GM21381 (cell line): ENCODE results near the gene IQGAP2.

Source experiments
- ATAC-seq: cut with Tn5 transposase; IDR thresholded peaks from one replicate; pipeline ENCODE4 v1.9.1; 2021; ENCODE audit warnings: mild to moderate bottlenecking, moderate library complexity; ENCODE audit not compliant: unreplicated experiment

Gene IQGAP2

DNA sequence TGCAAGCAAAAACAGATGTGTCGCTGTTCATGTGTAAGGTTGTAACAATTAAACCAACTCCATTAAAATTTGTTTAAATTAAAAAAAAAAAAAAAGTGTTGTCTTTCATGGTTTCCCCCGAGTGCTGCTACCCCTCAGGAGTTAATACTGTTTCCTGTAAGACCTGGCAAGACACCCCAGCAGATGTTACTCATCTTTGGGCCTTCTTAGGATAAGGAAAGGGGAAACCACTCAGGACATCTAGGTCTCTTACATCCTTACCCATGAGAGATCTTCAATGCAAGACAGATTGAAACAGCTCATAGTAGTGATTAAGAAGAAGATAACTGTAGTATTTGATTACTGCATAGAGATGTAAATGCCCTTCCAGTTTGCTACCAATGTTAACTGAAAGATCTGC lies 279.3 kb downstream of the IQGAP2 start:
- ATAC-seq: no peak

- no peak for ATAC-seq
These were observed 281.0 kb downstream of the IQGAP2 start for GRCh38 chr5:76683816-76684731.

DNA sequence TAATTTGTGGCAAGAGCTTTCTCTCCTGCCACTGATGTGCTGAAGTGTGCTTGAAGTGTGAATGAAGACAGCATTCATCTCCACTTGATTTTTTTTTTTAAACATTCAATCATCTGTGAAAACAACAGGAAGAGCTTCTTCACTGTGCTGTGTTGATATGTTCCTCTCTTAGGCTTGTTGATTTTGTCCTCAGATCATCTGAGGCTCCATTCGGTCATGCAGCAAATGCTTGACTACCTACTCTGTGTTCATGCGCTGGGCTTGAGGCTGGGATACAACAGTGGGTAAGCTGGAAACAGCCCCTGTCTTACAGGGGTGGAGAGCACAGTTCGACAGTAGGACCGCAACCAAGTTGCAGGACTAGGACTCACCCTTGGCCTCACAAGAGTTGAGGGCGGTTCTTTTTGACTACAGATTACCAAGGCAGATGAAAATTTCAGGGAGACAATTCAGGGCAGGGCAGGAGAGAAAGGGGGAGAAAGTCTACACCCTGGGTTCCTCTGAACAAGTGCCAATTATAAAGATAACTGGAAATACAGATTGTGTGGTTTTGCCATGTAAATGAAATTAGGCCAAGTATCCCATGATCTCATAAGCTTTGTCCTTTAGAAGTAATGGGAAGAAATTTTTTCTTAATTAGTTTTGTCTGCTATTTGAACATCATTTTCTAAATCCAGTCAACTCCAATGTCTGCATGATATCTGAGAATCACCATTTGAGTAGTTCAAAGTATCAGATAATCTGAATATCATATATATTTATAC lies 281.9 kb downstream of the IQGAP2 start:
- no peak for ATAC-seq

GRCh38 chr5:76685704-76686103 lies 282.6 kb downstream of the IQGAP2 start:
- no peak for ATAC-seq

GRCh38 chr5:76688212-76688611 lies 285.1 kb downstream of the IQGAP2 start:
- ATAC-seq: no peak

GRCh38 chr5:76688836-76689235 lies 285.8 kb downstream of the IQGAP2 start:
- no peak for ATAC-seq

GRCh38 chr5:76689321-76690036 lies 286.4 kb downstream of the IQGAP2 start:
- ATAC-seq: no peak

- no peak for ATAC-seq
These were observed 287.1 kb downstream of the IQGAP2 start for GRCh38 chr5:76690037-76690679.

DNA sequence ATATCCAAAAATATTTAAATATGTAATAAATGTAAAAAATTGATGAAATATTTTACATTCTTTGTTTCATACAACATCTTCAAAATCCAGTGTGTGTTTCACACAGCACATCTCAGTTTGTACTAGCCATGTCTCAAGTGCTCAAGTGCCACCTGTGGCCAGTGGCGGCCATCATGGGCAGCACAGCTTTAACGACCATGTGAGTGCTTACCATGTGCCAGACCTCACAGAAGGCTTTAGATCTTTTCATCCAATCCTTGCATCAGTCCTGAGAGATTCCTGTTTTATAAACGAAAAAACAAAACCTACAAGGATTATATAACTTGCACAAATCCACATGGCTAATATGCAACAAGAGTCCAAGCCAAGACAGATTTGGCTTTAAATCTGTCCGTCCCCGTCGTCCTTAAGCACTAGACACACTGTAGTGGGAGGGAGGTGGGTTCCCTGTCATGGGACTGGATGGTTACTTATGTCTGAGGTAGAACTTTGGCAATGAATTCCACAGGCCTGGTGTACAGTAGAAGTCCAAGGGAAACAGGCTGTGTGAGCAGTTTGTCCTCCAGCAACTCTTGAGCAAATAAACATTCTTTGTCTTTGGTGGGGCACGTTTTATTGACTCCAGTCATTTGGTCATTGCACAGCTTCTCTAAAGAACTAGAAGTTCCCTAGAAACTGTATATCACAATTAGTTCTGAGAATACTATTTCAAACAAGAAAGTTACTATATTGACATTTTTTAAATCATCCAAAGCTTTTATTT lies 287.8 kb downstream of the IQGAP2 start:
- no peak for ATAC-seq

GRCh38 chr5:76691467-76692273 lies 288.6 kb downstream of the IQGAP2 start:
- no peak for ATAC-seq

DNA sequence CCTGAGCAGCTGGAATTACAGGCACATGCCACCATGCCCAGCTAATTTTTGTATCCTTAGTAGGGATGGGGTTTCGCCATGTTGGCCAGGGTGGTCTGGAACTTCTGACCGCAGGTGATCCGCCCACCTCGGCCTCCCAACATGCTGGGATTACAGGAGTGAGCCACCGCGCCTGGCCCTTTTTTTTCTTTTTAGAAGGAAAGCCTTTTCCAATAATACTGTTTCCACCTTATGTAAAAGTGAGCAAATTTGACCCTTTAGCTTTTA lies 289.1 kb downstream of the IQGAP2 start:
- ATAC-seq: no peak

DNA sequence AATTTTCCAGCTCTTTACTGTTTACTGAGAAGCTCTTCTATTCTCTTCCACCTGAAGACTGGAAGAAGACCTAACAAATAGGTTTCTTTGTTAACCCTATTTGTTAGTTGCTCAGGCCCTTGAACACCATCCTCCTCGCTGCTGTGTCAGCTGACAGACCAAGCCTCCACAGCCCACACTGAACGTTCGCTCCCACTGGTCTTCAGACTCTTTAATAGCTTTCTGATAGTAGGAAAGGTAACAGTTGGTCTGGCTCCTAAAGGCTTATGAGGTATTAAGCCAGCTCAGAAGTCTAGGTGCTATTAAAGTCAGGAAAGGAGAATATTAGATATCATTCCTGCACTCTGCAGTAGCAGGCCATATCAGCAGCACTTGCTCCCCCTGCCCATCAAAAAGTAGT lies 289.6 kb downstream of the IQGAP2 start:
- ATAC-seq: no peak

DNA sequence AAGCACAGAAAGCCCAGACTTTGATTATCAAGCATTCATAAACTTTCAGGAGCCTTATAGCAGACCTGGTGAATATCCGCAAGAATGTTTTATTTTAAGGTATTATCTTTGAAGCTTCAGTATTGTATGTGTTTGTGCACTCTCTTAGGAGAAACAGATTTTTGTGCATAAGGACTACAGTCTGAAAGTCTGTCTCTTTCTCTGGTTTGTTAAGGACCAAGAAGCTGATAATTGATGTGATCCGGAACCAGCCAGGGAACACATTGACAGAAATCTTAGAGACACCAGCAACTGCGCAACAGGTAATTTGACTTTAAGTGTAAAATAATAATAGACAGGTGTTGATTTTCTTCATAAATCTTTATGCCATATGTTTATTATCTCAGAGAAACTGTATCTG lies 290.1 kb downstream of the IQGAP2 start:
- ATAC-seq: no peak

DNA sequence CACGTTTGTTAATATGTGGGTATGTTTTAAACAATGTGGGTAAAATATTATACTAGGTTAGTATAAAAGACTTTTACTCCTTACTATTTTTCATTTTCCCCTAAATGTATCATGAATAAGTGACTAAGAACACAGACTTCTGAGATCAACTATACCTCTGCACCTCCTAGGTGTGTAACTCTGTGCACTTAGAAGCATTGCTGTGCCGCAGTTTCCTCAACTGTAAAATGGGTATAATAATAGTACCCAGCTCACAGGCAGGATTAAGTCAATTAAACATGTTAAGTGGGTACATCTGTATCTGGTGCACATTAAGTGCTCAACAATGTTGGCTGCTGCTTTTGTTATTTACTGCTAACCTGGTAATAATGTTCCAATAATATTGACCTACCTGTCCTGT lies 291.2 kb downstream of the IQGAP2 start:
- ATAC-seq: no peak

DNA sequence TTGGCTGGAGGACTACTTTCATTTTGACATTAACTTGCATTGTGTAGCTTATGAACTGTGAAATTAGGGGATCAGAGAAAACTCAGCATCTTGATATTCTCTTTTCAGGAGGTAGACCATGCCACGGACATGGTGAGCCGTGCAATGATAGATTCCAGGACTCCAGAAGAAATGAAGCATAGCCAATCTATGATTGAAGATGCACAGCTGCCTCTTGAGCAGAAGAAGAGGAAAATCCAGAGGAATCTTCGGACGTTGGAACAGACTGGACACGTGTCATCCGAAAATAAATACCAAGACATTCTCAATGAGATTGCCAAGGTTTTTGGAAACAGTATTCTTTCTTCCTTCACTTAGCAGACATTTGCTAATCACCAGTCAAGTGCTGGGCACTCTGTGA lies 292.3 kb downstream of the IQGAP2 start:
- no peak for ATAC-seq

- ATAC-seq: no peak
These were observed 293.2 kb downstream of the IQGAP2 start for GRCh38 chr5:76696251-76696650.

- ATAC-seq: no peak
These were observed 294.6 kb downstream of the IQGAP2 start for GRCh38 chr5:76697670-76698069.

DNA sequence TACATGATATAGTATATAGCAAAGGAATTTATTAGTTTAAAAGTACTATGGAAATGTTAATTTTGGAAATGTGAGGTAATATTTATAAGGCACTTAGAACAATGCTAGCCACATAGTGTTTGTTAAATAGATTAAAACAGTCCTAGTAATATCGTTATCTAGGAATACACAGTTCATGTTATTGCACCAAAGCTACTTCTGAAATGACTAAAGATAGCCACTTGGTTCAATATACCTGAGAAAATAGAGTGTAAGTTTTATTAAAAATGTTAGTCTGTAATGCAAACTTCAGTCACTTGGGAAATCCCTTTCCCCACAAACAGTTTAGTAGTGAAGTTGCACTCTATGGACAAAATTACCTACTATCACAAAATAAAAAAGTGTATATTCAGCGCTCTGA lies 297.5 kb downstream of the IQGAP2 start:
- no peak for ATAC-seq

DNA sequence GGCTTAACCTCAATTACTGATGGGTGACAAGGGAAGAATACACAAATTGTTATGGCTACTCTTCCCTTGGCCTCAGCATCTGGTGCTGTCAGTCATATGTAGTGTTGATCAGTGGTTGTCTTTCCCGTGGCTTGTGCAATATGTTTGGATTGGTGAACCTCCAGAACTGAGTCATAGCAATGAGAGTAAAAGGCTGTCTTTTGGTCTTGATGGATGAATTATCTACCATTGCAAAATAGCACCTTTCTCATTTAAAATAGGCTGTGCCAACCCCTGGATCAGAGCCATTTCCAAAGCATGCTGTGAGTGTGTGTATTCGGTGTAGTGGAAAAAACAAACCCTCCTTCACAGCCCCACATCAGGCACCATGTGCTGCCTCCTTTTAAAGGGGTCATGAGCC lies 298.2 kb downstream of the IQGAP2 start:
- ATAC-seq: no peak

- no peak for ATAC-seq
These were observed 300.6 kb downstream of the IQGAP2 start for GRCh38 chr5:76703707-76704106.
